H9 (cell line): ENCODE results near the gene TSPAN18. TPM values are rescaled to one million over a fixed set of nuclear protein-coding genes. Genes with fewer than 3 reads are reported as not detected.

ENCODE experiments used
- DNase-seq: peaks from one replicate; pipeline ENCODE4 v3.0.0-alpha.2; 2017
- H2AFZ ChIP-seq: one replicate; pipeline ENCODE4 v1.6.1; 2013; ENCODE audit warnings: mild to moderate bottlenecking, low read length, control low read depth, moderate library complexity
- H2AK5ac ChIP-seq: 2 replicates; pipeline ENCODE4 v1.6.1; 2013; ENCODE audit warnings: low read length, control low read depth, mixed read lengths; ENCODE audit not compliant: insufficient read length
- H2BK120ac ChIP-seq: one replicate; pipeline ENCODE4 v1.6.1; 2013; ENCODE audit warnings: low read depth, mild to moderate bottlenecking, low read length, control low read depth, inconsistent platforms; ENCODE audit not compliant: poor library complexity, severe bottlenecking
- H2BK12ac ChIP-seq: 2 replicates; pipeline ENCODE4 v1.6.1; 2013; ENCODE audit warnings: low read length, control low read depth, mixed read lengths, low read depth; ENCODE audit not compliant: insufficient read length
- H2BK15ac ChIP-seq: 2 replicates; pipeline ENCODE4 v1.6.1; 2013; ENCODE audit warnings: low read depth, low read length, control low read depth
- H2BK20ac ChIP-seq: one replicate; pipeline ENCODE4 v1.6.1; 2013; ENCODE audit warnings: low read depth, mild to moderate bottlenecking, low read length, control low read depth, inconsistent platforms; ENCODE audit not compliant: poor library complexity, severe bottlenecking
- H2BK5ac ChIP-seq: 2 replicates; pipeline ENCODE4 v1.6.1; 2013; ENCODE audit warnings: low read length, control low read depth, mixed read lengths; ENCODE audit not compliant: insufficient read length
- H3K14ac ChIP-seq: 2 replicates; pipeline ENCODE4 v1.6.1; 2013; ENCODE audit warnings: low read length, control low read depth; ENCODE audit not compliant: insufficient read depth
- H3K18ac ChIP-seq: 2 replicates; pipeline ENCODE4 v1.6.1; 2013; ENCODE audit warnings: low read depth, mild to moderate bottlenecking, mixed read lengths, low read length, control low read depth; ENCODE audit not compliant: insufficient read length
- H3K23ac ChIP-seq: 2 replicates; pipeline ENCODE4 v1.6.1; 2013; ENCODE audit warnings: low read length, control low read depth, mixed read lengths, low read depth; ENCODE audit not compliant: insufficient read length
- H3K23me2 ChIP-seq: 2 replicates; pipeline ENCODE4 v1.6.1; 2013; ENCODE audit warnings: low read depth, mild to moderate bottlenecking, mixed read lengths, low read length, control low read depth; ENCODE audit not compliant: insufficient read length, poor library complexity, severe bottlenecking
- H3K27ac ChIP-seq: 2 replicates; pipeline ENCODE4 v1.5.1; 2013; ENCODE audit warnings: low read length, control low read depth, mixed read lengths, low read depth; ENCODE audit not compliant: insufficient read length
- H3K27me3 ChIP-seq: 2 replicates; pipeline ENCODE4 v1.6.1; 2013; ENCODE audit warnings: low read length, control low read depth, inconsistent platforms; ENCODE audit not compliant: insufficient read depth
- H3K4ac ChIP-seq: 2 replicates; pipeline ENCODE4 v1.6.1; 2013; ENCODE audit warnings: low read depth, mild to moderate bottlenecking, control low read depth, inconsistent platforms, low read length, moderate library complexity
- H3K4me1 ChIP-seq: 2 replicates; pipeline ENCODE4 v1.6.1; 2013; ENCODE audit warnings: low read length, control low read depth, inconsistent platforms; ENCODE audit not compliant: insufficient read depth
- H3K4me2 ChIP-seq: 2 replicates; pipeline ENCODE4 v1.6.1; 2013; ENCODE audit warnings: low read length, control low read depth, mixed read lengths; ENCODE audit not compliant: insufficient read length, insufficient read depth
- H3K56ac ChIP-seq: 2 replicates; pipeline ENCODE4 v1.6.1; 2013; ENCODE audit warnings: low read depth, mild to moderate bottlenecking, mixed read lengths, low read length, control low read depth; ENCODE audit not compliant: insufficient read length
- H3K79me1 ChIP-seq: 2 replicates; pipeline ENCODE4 v1.6.1; 2013; ENCODE audit warnings: low read depth, mild to moderate bottlenecking, moderate library complexity, low read length, control low read depth, inconsistent platforms; ENCODE audit not compliant: insufficient read depth, poor library complexity, severe bottlenecking
- H3K79me2 ChIP-seq: 2 replicates; pipeline ENCODE4 v1.6.1; 2013; ENCODE audit warnings: low read length, control low read depth, inconsistent platforms; ENCODE audit not compliant: insufficient read depth
- H3K9ac ChIP-seq: 2 replicates; pipeline ENCODE4 v1.6.1; 2013; ENCODE audit warnings: low read length, control low read depth, mixed read lengths; ENCODE audit not compliant: insufficient read length; ENCODE audit errors: extremely low read depth
- H3K9me3 ChIP-seq: one replicate; pipeline ENCODE4 v1.6.1; 2013; ENCODE audit warnings: low read depth, low read length, inconsistent platforms; ENCODE audit not compliant: control insufficient read depth
- H3T11ph ChIP-seq: one replicate; pipeline ENCODE4 v1.6.1; 2013; ENCODE audit warnings: mild to moderate bottlenecking, low read length, control low read depth, inconsistent platforms
- H4K20me1 ChIP-seq: one replicate; pipeline ENCODE4 v1.6.1; 2013; ENCODE audit not compliant: control insufficient read depth, insufficient read length, insufficient read depth
- H4K5ac ChIP-seq: 2 replicates; pipeline ENCODE4 v1.6.1; 2013; ENCODE audit warnings: low read depth, mild to moderate bottlenecking, mixed read lengths, low read length, control low read depth; ENCODE audit not compliant: insufficient read length
- H4K8ac ChIP-seq: replicated peaks from 2 replicates; pipeline ENCODE4 v1.6.1; 2013; ENCODE audit warnings: low read length, control low read depth, mixed read lengths, low read depth; ENCODE audit not compliant: insufficient read length
- H4K91ac ChIP-seq: 2 replicates; pipeline ENCODE4 v1.6.1; 2013; ENCODE audit warnings: low read depth, mild to moderate bottlenecking, moderate library complexity, mixed read lengths, low read length, control low read depth; ENCODE audit not compliant: insufficient read length
- H3K27ac Mint-ChIP-seq, 3 experiments: 2 replicates in 2 of 3; 3 replicates in 1 of 3; pipeline ENCODE4 v1.8.0; 2020 to 2021; ENCODE audit warnings: mixed read lengths in 3 of 3, mild to moderate bottlenecking in 1 of 3, moderate library complexity in 1 of 3
- H3K27me3 Mint-ChIP-seq: 2 replicates; pipeline ENCODE4 v1.8.0; 2021; ENCODE audit warnings: low read depth, mild to moderate bottlenecking, moderate library complexity, mixed read lengths
- H3K36me3 Mint-ChIP-seq, 3 experiments: 2 replicates in 2 of 3; 3 replicates in 1 of 3; pipeline ENCODE4 v1.8.0; 2020 to 2021; ENCODE audit warnings: low read depth in 3 of 3, mixed read lengths in 3 of 3; ENCODE audit not compliant: insufficient read depth in 1 of 3
- H3K4me1 Mint-ChIP-seq, 2 experiments: 2 replicates each; pipeline ENCODE4 v1.8.0; 2020; ENCODE audit warnings: mixed read lengths in 2 of 2
- H3K4me3 Mint-ChIP-seq, 2 experiments: 2 replicates in 1 of 2; 3 replicates in 1 of 2; pipeline ENCODE4 v1.8.0; 2020 to 2021; ENCODE audit warnings: mild to moderate bottlenecking in 2 of 2, mixed read lengths in 2 of 2, moderate library complexity in 1 of 2
- H3K9me3 Mint-ChIP-seq, 2 experiments: 2 replicates in 1 of 2; 3 replicates in 1 of 2; pipeline ENCODE4 v1.8.0; 2020; ENCODE audit warnings: mild to moderate bottlenecking in 2 of 2, mixed read lengths in 2 of 2, moderate library complexity in 1 of 2
- CTCF ChIP-seq: fragments of 200-600 bp; sonication (generic); conservative IDR thresholded peaks from 3 replicates; pipeline ENCODE4 v1.8.0; 2021; ENCODE audit warnings: antibody characterized with exemption, mild to moderate bottlenecking
- WGBS: extraction: QIAGEN DNeasy Blood & Tissue Kit; methylation state at CpG from one replicate; pipeline ENCODE4 v1.1.7; 2013; ENCODE audit warnings: missing lambda C conversion rate, low lambda C conversion rate, mixed read lengths; ENCODE audit not compliant: insufficient read length; ENCODE audit errors: extremely low coverage; 5-methylcytosine and 5-hydroxymethylcytosine counted together
- total RNA-seq: library from RNA; stranded (reverse); gene quantifications from 2 replicates; pipeline ENCODE4 v1.2.1, GENCODE V29; 2021

Gene TSPAN18
- total RNA-seq, 1 experiment from 2014 or later, result 25.3 TPM

GRCh38 chr11:44711113-44711786 lies 15.5 kb upstream of the TSPAN18 start:
- peak overlapping the region in 1 of 2 experiments; percentile 61; a peak in 2 of 5 replicates for H3K4me3 Mint-ChIP-seq

More at GRCh38 chr11:44711113-44711786, 15.5 kb upstream of the TSPAN18 start:
- Histone ChIP-seq H3K18ac (peak overlapping the region; percentile 9), H3K27me3 (no peaks in the 10 kb centered on the region), H3K27ac (no peak overlapping the region), H3K79me2 (no peaks in the 10 kb centered on the region), H2BK12ac (no peak overlapping the region), H4K5ac (no peak overlapping the region), H3K56ac (no peak overlapping the region), H3K14ac (no peak overlapping the region; the same call in 1 of the 2 replicates), H3K23ac (no peak overlapping the region), H2BK20ac (no peak overlapping the region), H3K4me2 (peak overlapping the region; percentile 32), H3K4me1 (peaks cover 4% of the 10 kb centered on the region; the same call in 1 of the 2 replicates), H3K9me3 (no peaks in the 10 kb centered on the region), H2BK5ac (no peak overlapping the region), H3K79me1 (no peaks in the 10 kb centered on the region), H4K8ac (no peak overlapping the region), H2AFZ (no peak overlapping the region), H2BK120ac (no peak overlapping the region), H3T11ph (no peak overlapping the region), H4K20me1 (no peaks in the 10 kb centered on the region), H2AK5ac (no peak overlapping the region), H4K91ac (no peak overlapping the region), H3K4ac (no peak overlapping the region), H2BK15ac (no peak overlapping the region), H3K9ac (no peak overlapping the region), H3K23me2 (no peaks in the 10 kb centered on the region)
- no CpG with 5 or more reads among the region's 6 CpGs for WGBS
- Mint-ChIP-seq H3K27ac (peak overlapping the region in 1 of 3 experiments; percentile 80; a peak in 2 of 7 replicates), H3K9me3 (peaks cover 0 to 11% of the 10 kb centered on the region in 2 experiments; a peak in 2 of 5 replicates), H3K4me1 (peaks cover 34% of the 10 kb centered on the region in 2 experiments), H3K27me3 (peaks cover 32% of the 10 kb centered on the region), H3K36me3 (no peaks in the 10 kb centered on the region; a peak in 1 of 7 replicates)
- TF ChIP-seq CTCF, result no peak
- DNase-seq, result peak; percentile 54
